OCI-LY3 (cell line): ENCODE data around the gene RILPL2.

Experiments
- EZH2phosphoT487 ChIP-seq: fragments of 200-600 bp; shearing (Covaris generic); IDR thresholded peaks from 2 replicates; pipeline ENCODE4 v1.6.1; 2018; ENCODE audit warnings: antibody characterized with exemption, mixed run types, low read depth
- TF ChIP-seq, protein P1 (sequence below): fragments of 200-600, 300-600 bp; sonication (generic); IDR thresholded peaks from 2 replicates; pipeline ENCODE4 v1.5.1; 2014; ENCODE audit warnings: antibody characterized with exemption, low read length, low read depth

DNA sequence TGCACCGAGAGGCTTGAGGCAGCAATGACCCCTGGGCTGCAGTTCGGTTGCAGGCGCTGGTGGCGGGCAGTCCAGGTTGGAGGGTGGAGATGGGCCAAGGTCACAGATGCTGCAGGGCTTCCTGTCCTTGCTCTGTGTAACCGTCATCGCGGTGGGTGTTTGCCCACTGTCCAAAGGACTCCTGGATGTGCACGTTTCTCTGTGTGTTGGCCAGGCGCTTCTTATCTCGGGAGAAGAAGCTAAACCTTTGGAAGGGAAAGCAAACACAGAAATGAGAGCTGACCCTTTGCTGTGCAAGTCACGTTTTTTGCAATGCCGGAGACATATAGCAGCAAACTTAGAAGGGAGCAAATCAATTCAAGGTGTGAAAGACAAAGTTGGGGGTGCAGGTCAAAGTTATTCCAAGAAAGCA is 36.0 kb upstream of the RILPL2 start:
- TF ChIP-seq, protein P1, sequence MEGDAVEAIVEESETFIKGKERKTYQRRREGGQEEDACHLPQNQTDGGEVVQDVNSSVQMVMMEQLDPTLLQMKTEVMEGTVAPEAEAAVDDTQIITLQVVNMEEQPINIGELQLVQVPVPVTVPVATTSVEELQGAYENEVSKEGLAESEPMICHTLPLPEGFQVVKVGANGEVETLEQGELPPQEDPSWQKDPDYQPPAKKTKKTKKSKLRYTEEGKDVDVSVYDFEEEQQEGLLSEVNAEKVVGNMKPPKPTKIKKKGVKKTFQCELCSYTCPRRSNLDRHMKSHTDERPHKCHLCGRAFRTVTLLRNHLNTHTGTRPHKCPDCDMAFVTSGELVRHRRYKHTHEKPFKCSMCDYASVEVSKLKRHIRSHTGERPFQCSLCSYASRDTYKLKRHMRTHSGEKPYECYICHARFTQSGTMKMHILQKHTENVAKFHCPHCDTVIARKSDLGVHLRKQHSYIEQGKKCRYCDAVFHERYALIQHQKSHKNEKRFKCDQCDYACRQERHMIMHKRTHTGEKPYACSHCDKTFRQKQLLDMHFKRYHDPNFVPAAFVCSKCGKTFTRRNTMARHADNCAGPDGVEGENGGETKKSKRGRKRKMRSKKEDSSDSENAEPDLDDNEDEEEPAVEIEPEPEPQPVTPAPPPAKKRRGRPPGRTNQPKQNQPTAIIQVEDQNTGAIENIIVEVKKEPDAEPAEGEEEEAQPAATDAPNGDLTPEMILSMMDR = no peak
- TF ChIP-seq EZH2phosphoT487 = no peak
